Esophagus muscularis mucosa (tissue), 3 donors: ENCODE results near the gene ANKRD17.

ENCODE experiments used
- POLR2AphosphoS5 ChIP-seq, 2 donors: sonication (generic); formaldehyde crosslinking; IDR thresholded peaks; one replicate each; pipeline ENCODE4 v1.6.1; 2017; ENCODE audit warnings: antibody characterized with exemption in 2 of 2
- TF ChIP-seq, protein P1 (sequence below), 3 experiments: fragments of 200-600 bp in 2 of 3; fragments of 450-650 bp in 1 of 3; sonication (generic) in 2 of 3; IDR thresholded peaks; one replicate each; pipeline ENCODE4 v1.5.1; 2017 to 2019; ENCODE audit warnings: antibody characterized with exemption in 3 of 3, mild to moderate bottlenecking in 2 of 3, moderate library complexity in 1 of 3

DNA sequence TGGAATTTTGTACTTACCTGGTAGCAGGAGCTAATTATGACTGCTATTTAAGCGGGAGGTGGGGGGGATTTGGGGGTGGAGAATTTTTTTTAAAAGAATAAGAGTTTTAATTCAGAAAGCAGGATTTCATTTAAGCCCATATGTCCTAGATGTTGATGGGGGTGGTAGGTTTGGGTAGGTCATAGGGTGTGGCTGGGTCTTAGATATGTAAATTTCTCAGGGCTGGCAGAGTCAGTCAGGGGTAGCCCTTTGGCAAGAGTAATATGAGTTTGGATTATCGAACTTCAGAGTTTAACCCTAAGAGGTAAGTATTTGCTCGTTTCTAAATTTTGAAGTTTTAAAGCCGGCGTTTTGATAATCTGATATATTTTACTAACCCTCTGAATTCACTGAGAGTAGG is 153.9 kb downstream of the ANKRD17 start:
- TF ChIP-seq, protein P1, sequence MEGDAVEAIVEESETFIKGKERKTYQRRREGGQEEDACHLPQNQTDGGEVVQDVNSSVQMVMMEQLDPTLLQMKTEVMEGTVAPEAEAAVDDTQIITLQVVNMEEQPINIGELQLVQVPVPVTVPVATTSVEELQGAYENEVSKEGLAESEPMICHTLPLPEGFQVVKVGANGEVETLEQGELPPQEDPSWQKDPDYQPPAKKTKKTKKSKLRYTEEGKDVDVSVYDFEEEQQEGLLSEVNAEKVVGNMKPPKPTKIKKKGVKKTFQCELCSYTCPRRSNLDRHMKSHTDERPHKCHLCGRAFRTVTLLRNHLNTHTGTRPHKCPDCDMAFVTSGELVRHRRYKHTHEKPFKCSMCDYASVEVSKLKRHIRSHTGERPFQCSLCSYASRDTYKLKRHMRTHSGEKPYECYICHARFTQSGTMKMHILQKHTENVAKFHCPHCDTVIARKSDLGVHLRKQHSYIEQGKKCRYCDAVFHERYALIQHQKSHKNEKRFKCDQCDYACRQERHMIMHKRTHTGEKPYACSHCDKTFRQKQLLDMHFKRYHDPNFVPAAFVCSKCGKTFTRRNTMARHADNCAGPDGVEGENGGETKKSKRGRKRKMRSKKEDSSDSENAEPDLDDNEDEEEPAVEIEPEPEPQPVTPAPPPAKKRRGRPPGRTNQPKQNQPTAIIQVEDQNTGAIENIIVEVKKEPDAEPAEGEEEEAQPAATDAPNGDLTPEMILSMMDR (IDR thresholded peaks at IDR 0.05), result no peak
- no peak for TF ChIP-seq POLR2AphosphoS5 (IDR thresholded peaks at IDR 0.05)
